ENCODE data around the gene PHRF1.

- TF ChIP-seq CTCF (IDR thresholded peaks at IDR 0.05; ENCODE audit: low read length) (no peak), EZH2 (optimal IDR thresholded peaks at IDR 0.05; ENCODE audit: low read depth, low read length) (no peak)
These were observed 43.7 kb upstream of the PHRF1 start for GRCh38 chr11:532527-532985.
